IMR-90 (cell line): ENCODE results near the gene VPS13A. TPM values are rescaled to one million over a fixed set of nuclear protein-coding genes. Genes with fewer than 3 reads are reported as not detected.

Experiments used
- ATAC-seq: fragments of 200-7000 bp; cut with Tn5 transposase; 2 replicates; pipeline ENCODE4 v1.9.1; 2020; ENCODE audit warnings: low read depth, mild to moderate bottlenecking, moderate library complexity
- BruUV-seq: library from RNA; stranded (reverse); fragments of 400-500 nt; replicated peaks from 2 replicates; lab custom pipeline; 2021; lab: Mats Ljungman, UMichigan
- CTCF ChIA-PET: fragments of 300-600 bp; formaldehyde crosslinking; extraction: SDS; loops from one replicate; lab custom pipeline; 2021; ENCODE audit warnings: antibody characterized with exemption; lab: Yijun Ruan, JAX
- POLR2A ChIA-PET: fragments of 300-600 bp; sonication (Branson Sonifier 250); formaldehyde crosslinking; loops from one replicate; lab custom pipeline; 2022; ENCODE audit warnings: antibody characterized with exemption; ENCODE audit not compliant: unreplicated experiment; lab: Charles Lee
- DNase-seq: peaks from one replicate; pipeline ENCODE4 v3.0.0; 2013
- H2AFZ ChIP-seq: replicated peaks from 2 replicates; pipeline ENCODE3; 2013; ENCODE audit warnings: low read length, mild to moderate bottlenecking; ENCODE audit not compliant: poor library complexity
- H2AK5ac ChIP-seq: 2 replicates; pipeline ENCODE4 v1.6.1; 2013; ENCODE audit warnings: low read depth, low read length, inconsistent platforms
- H2AK9ac ChIP-seq: replicated peaks from 2 replicates; pipeline ENCODE3; 2013; ENCODE audit warnings: mild to moderate bottlenecking, low read depth, low read length, moderate library complexity; ENCODE audit not compliant: poor library complexity
- H2BK120ac ChIP-seq: 2 replicates; pipeline ENCODE4 v1.6.1; 2013; ENCODE audit warnings: low read depth, low read length, inconsistent platforms
- H2BK15ac ChIP-seq: 3 replicates; pipeline ENCODE4 v1.6.1; 2013; ENCODE audit warnings: low read depth, low read length, inconsistent platforms
- H2BK20ac ChIP-seq: 2 replicates; pipeline ENCODE4 v1.6.1; 2013; ENCODE audit warnings: low read depth, mild to moderate bottlenecking, inconsistent platforms, low read length, moderate library complexity
- H2BK5ac ChIP-seq: 2 replicates; pipeline ENCODE4 v1.6.1; 2013; ENCODE audit warnings: mild to moderate bottlenecking, low read depth, low read length, inconsistent platforms; ENCODE audit not compliant: poor library complexity, severe bottlenecking
- H3K14ac ChIP-seq: replicated peaks from 2 replicates; pipeline ENCODE4 v1.6.1; 2013; ENCODE audit warnings: low read depth, low read length, inconsistent platforms
- H3K18ac ChIP-seq: 2 replicates; pipeline ENCODE4 v1.6.1; 2013; ENCODE audit warnings: low read depth, low read length, control low read depth
- H3K23ac ChIP-seq: 2 replicates; pipeline ENCODE4 v1.6.1; 2013; ENCODE audit warnings: low read depth, low read length, inconsistent platforms
- H3K27ac ChIP-seq: 2 replicates; pipeline ENCODE4 v1.5.1; 2013; ENCODE audit warnings: mild to moderate bottlenecking, control low read depth, low read length; ENCODE audit not compliant: insufficient read depth
- H3K27me3 ChIP-seq: 2 replicates; pipeline ENCODE4 v1.6.1; 2013; ENCODE audit warnings: low read length; ENCODE audit not compliant: control insufficient read depth, insufficient read depth
- H3K36me3 ChIP-seq: 2 replicates; pipeline ENCODE4 v1.6.1; 2013; ENCODE audit warnings: low read length, mixed read lengths; ENCODE audit not compliant: control insufficient read depth, insufficient read depth
- H3K4ac ChIP-seq: 2 replicates; pipeline ENCODE4 v1.6.1; 2013; ENCODE audit warnings: low read depth, low read length, inconsistent platforms
- H3K4me1 ChIP-seq: 2 replicates; pipeline ENCODE4 v1.6.1; 2013; ENCODE audit warnings: low read length, mixed read lengths; ENCODE audit not compliant: control insufficient read depth, insufficient read depth
- H3K4me2 ChIP-seq: 2 replicates; pipeline ENCODE4 v1.6.1; 2013; ENCODE audit warnings: low read depth, mild to moderate bottlenecking, control low read depth, low read length, moderate library complexity
- H3K4me3 ChIP-seq: 2 replicates; pipeline ENCODE4 v1.5.1; 2013; ENCODE audit warnings: low read depth, mild to moderate bottlenecking, control low read depth, low read length, moderate library complexity; ENCODE audit not compliant: insufficient read depth
- H3K56ac ChIP-seq: 2 replicates; pipeline ENCODE4 v1.6.1; 2013; ENCODE audit warnings: low read length, inconsistent platforms; ENCODE audit not compliant: insufficient read depth; ENCODE audit errors: extremely low read depth
- H3K79me1 ChIP-seq, 2 experiments: 2 replicates each; pipeline ENCODE4 v1.6.1; 2013; ENCODE audit warnings: low read length in 2 of 2, inconsistent platforms in 1 of 2, low read depth in 1 of 2
- H3K9ac ChIP-seq: 2 replicates; pipeline ENCODE4 v1.6.1; 2013; ENCODE audit warnings: low read depth, low read length, control low read depth
- H3K9me1 ChIP-seq: 2 replicates; pipeline ENCODE4 v1.6.1; 2013; ENCODE audit warnings: low read length, inconsistent platforms; ENCODE audit not compliant: insufficient read depth
- H3K9me3 ChIP-seq: 2 replicates; pipeline ENCODE4 v1.6.1; 2013; ENCODE audit warnings: low read length; ENCODE audit not compliant: control insufficient read depth, insufficient read depth
- H4K20me1 ChIP-seq: 2 replicates; pipeline ENCODE4 v1.6.1; 2013; ENCODE audit warnings: low read length, inconsistent platforms; ENCODE audit not compliant: insufficient read depth
- H4K5ac ChIP-seq: 2 replicates; pipeline ENCODE4 v1.6.1; 2013; ENCODE audit warnings: mild to moderate bottlenecking, low read depth, low read length, control low read depth
- H4K8ac ChIP-seq, 2 experiments: 2 replicates each; pipeline ENCODE4 v1.6.1; 2013; ENCODE audit warnings: low read depth in 2 of 2, low read length in 2 of 2, control low read depth in 1 of 2, inconsistent platforms in 1 of 2
- H4K91ac ChIP-seq: 2 replicates; pipeline ENCODE4 v1.6.1; 2013; ENCODE audit warnings: low read depth, low read length, inconsistent platforms; ENCODE audit not compliant: insufficient read depth
- FOS ChIP-seq: fragments of 150-350 bp; IDR thresholded peaks from 2 replicates; pipeline ENCODE4 v1.6.1; 2016; ENCODE audit warnings: low read depth, low read length
- SMC3 ChIP-seq: fragments of 150-350 bp; IDR thresholded peaks from 2 replicates; pipeline ENCODE4 v1.6.1; 2016; ENCODE audit warnings: low read depth, mild to moderate bottlenecking, antibody characterized with exemption, low read length, moderate library complexity
- WGBS, 2 experiments: methylation state at CpG; one replicate each; pipeline versions ENCODE4 v1.1.5 to v1.1.7; 2013; ENCODE audit warnings: missing lambda C conversion rate in 2 of 2; ENCODE audit not compliant: insufficient read length in 1 of 2; ENCODE audit errors: extremely low coverage in 2 of 2; 5-methylcytosine and 5-hydroxymethylcytosine counted together
- dilution Hi-C: fragments of 300-500 bp; cut with HindIII; formaldehyde crosslinking; loops from one replicate; pipeline ENCODE4 v1.14.3; 2018; ENCODE audit warnings: low sequenced_read_pairs; ENCODE audit not compliant: unreplicated experiment
- in situ Hi-C: fragments of 300-500 bp; cut with MboI; formaldehyde crosslinking; loops from 3 replicates; pipeline ENCODE4 v1.14.3; 2019; ENCODE audit warnings: low sequenced_read_pairs, inconsistent platforms, mixed read lengths
- intact Hi-C: fragments of 100-400 bp; cut with micrococcal nuclease; formaldehyde crosslinking; loops from 2 replicates; pipeline ENCODE4 v1.10.0; 2022
- polyA plus RNA-seq, 3 experiments: library from polyadenylated mRNA; depleted of rRNA; stranded (reverse); fragments of >200 nt; gene quantifications; 2 replicates each; pipeline ENCODE4 v1.2.3, GENCODE V29; 2012; ENCODE audit warnings: low replicate concordance in 1 of 3
- total RNA-seq: library from RNA; depleted of rRNA; stranded (reverse); fragments of >200 nt; gene quantifications from 2 replicates; pipeline ENCODE4 v1.2.3, GENCODE V29; 2012

VPS13A gene
- total and polyA plus RNA-seq, 2 of the 4 experiments (the other 2 are of a cell fraction): 10.4 to 26.5 TPM

- no peaks in the 10 kb centered on the region for H3K36me3 ChIP-seq
- no peak overlapping the region for H4K8ac ChIP-seq
- no peaks in the 10 kb centered on the region for H4K20me1 ChIP-seq
- H2BK15ac ChIP-seq: no peak overlapping the region
- no peak overlapping the region for H3K18ac ChIP-seq
- BruUV-seq: no TSS peak
- peak; percentile 46 for ATAC-seq
- intact Hi-C loops (loop anchor here (10.0 kb wide), 1 partner anchor 785 kb away; the partner anchor contains the start of gene CEP78), dilution Hi-C loops (no loop called here), in situ Hi-C loops (no loop called here)
- no peak overlapping the region for H2AFZ ChIP-seq
- H3K23ac ChIP-seq: no peak overlapping the region
- no peak overlapping the region for H2AK5ac ChIP-seq
- H3K9me3 ChIP-seq: peaks cover 4% of the 10 kb centered on the region
- POLR2A ChIA-PET: no interaction called here
- peak overlapping the region; percentile 23 for H2AK9ac ChIP-seq
- DNase-seq: peak; percentile 84
- H3K14ac ChIP-seq: no peak overlapping the region
- no peak overlapping the region for H3K4me2 ChIP-seq
- no peak overlapping the region for H4K5ac ChIP-seq
- no peaks in the 10 kb centered on the region; the same call in none of the 2 replicates for H3K27me3 ChIP-seq
- H2BK120ac ChIP-seq: no peak overlapping the region
- WGBS, 2 experiments: 100% methylated on average over 3 of the region's 12 CpGs; no CpG with 5 or more reads in 1 of the 2 experiments
- H3K9ac ChIP-seq: no peak overlapping the region
- CTCF ChIA-PET: interaction anchor here (1.7 kb wide), 2 partner anchors 9 to 16 kb away, joined by 4 to 6 read pairs; no protein-coding TSS in a partner anchor
- H3K56ac ChIP-seq: no peak overlapping the region
- no peak overlapping the region for H3K4ac ChIP-seq
- no peak overlapping the region for H3K4me3 ChIP-seq
- no peak overlapping the region for H4K91ac ChIP-seq
- no peak overlapping the region for H3K27ac ChIP-seq
- H3K9me1 ChIP-seq: no peaks in the 10 kb centered on the region
- TF ChIP-seq FOS (peak; percentile 58; the same call in 1 of the 2 replicates), SMC3 (no peak)
- no peak overlapping the region for H2BK20ac ChIP-seq
- no peaks in the 10 kb centered on the region for H3K4me1 ChIP-seq
- H3K79me1 ChIP-seq: no peaks in the 10 kb centered on the region
- H2BK5ac ChIP-seq: no peak overlapping the region
These were observed 272.1 kb downstream of the VPS13A start for GRCh38 chr9:77449240-77450084.
